A673 (cell line): ENCODE results near the gene JOSD2.

Experiments
- EZH2 ChIP-seq: fragments of 200-600 bp; sonication (generic); IDR thresholded peaks from 2 replicates; pipeline ENCODE4 v1.6.1; 2017; ENCODE audit warnings: borderline replicate concordance, low read depth, mild to moderate bottlenecking, mixed read lengths, antibody characterized with exemption, low read length; ENCODE audit not compliant: poor library complexity, severe bottlenecking
- TF ChIP-seq, protein P1 (sequence below): fragments of 300-800, 200-600 bp; sonication (generic); conservative IDR thresholded peaks from 2 replicates; pipeline ENCODE4 v1.5.1; 2017; ENCODE audit warnings: low read depth, mild to moderate bottlenecking, antibody characterized with exemption, low read length, moderate library complexity, mixed read lengths

DNA sequence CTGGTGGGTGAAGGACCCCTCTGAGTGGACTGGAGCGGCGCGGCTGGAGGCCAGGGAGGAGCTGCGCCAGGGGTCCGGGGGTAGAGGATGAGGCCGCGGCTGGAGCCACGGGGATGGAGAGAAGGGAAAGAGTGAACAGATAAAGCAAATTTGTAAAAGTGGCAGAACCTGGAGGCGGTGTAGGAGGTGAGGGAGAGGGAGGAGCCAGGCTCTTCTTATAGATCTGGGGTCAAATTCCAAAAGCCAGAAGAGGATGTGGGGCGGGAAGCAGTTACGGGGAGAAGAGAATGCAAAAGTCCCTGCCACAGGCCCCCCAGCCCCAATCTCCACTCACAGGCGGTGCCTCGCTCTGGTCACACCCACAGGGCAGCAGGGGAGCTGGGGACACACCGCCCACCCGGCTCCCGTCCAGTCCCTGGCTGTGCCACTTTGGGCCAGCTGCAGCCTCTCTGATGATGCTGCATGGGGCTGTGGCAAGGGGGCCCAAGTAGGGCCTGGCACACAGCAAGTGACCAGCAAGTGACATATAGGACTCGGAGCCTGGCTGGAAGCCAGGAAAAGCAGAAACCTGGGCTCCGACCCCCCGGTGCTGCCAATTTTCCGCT is 46.1 kb upstream of the JOSD2 start:
- TF ChIP-seq, protein P1, sequence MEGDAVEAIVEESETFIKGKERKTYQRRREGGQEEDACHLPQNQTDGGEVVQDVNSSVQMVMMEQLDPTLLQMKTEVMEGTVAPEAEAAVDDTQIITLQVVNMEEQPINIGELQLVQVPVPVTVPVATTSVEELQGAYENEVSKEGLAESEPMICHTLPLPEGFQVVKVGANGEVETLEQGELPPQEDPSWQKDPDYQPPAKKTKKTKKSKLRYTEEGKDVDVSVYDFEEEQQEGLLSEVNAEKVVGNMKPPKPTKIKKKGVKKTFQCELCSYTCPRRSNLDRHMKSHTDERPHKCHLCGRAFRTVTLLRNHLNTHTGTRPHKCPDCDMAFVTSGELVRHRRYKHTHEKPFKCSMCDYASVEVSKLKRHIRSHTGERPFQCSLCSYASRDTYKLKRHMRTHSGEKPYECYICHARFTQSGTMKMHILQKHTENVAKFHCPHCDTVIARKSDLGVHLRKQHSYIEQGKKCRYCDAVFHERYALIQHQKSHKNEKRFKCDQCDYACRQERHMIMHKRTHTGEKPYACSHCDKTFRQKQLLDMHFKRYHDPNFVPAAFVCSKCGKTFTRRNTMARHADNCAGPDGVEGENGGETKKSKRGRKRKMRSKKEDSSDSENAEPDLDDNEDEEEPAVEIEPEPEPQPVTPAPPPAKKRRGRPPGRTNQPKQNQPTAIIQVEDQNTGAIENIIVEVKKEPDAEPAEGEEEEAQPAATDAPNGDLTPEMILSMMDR: no peak
- TF ChIP-seq EZH2: no peak
